CD4-positive, alpha-beta T cell (primary cell): ENCODE results near the gene ZNF354C. TPM values are rescaled to one million over a fixed set of nuclear protein-coding genes. Genes with fewer than 3 reads are reported as not detected.

ENCODE experiments used
- ATAC-seq: fragments of 200-7000 bp; cut with Tn5 transposase; one replicate; pipeline ENCODE4 v1.10.0; 2022; ENCODE audit warnings: mild to moderate bottlenecking; ENCODE audit not compliant: poor library complexity
- CTCF ChIA-PET: fragments of 350-600 bp; sonication (Branson Sonifier 250); formaldehyde crosslinking; loops from one replicate; lab custom pipeline; 2021; ENCODE audit warnings: antibody characterized with exemption, inconsistent platforms; lab: Charles Lee
- POLR2A ChIA-PET: fragments of 350-600 bp; sonication (Branson Sonifier 250); formaldehyde crosslinking; loops from one replicate; lab custom pipeline; 2021; ENCODE audit warnings: antibody characterized with exemption, inconsistent platforms; lab: Charles Lee
- DNase-seq, 14 experiments: peaks; one replicate each; pipeline ENCODE4 v3.0.0-alpha.2; 2013 to 2020; ENCODE audit warnings: mixed read lengths in 2 of 14
- H3K27ac ChIP-seq, 2 donors: one replicate each; pipeline versions ENCODE4 v1.5.1 to v1.7.0; 2013; ENCODE audit warnings: low read length in 2 of 2, low read depth in 1 of 2, mild to moderate bottlenecking in 1 of 2
- H3K27me3 ChIP-seq, 2 experiments: 1 replicate in 1 of 2; 2 replicates in 1 of 2; pipeline versions ENCODE4 v1.6.1 to v1.7.0; 2013; ENCODE audit warnings: low read length in 2 of 2, control low read depth in 1 of 2, mild to moderate bottlenecking in 1 of 2, moderate library complexity in 1 of 2; ENCODE audit not compliant: insufficient read depth in 2 of 2, control insufficient read depth in 1 of 2
- H3K36me3 ChIP-seq: one replicate; pipeline ENCODE4 v1.6.1; 2013; ENCODE audit warnings: low read length, control low read depth; ENCODE audit not compliant: insufficient read depth
- H3K4me1 ChIP-seq: one replicate; pipeline ENCODE4 v1.6.1; 2013; ENCODE audit warnings: low read length, control low read depth; ENCODE audit not compliant: insufficient read depth
- H3K4me3 ChIP-seq: one replicate; pipeline ENCODE4 v1.5.1; 2013; ENCODE audit warnings: mild to moderate bottlenecking, low read length, moderate library complexity
- H3K9me3 ChIP-seq, 2 experiments: 1 replicate in 1 of 2; 2 replicates in 1 of 2; pipeline versions ENCODE4 v1.6.1 to v1.7.0; 2013; ENCODE audit warnings: low read length in 2 of 2, mild to moderate bottlenecking in 2 of 2, control low read depth in 1 of 2, moderate library complexity in 1 of 2; ENCODE audit not compliant: control insufficient read depth in 1 of 2, insufficient read depth in 1 of 2
- H3K27ac Mint-ChIP-seq: one replicate; pipeline ENCODE4 v1.8.0; 2020; ENCODE audit warnings: mixed read lengths
- H3K27me3 Mint-ChIP-seq: one replicate; pipeline ENCODE4 v1.8.0; 2021; ENCODE audit warnings: mixed read lengths
- H3K36me3 Mint-ChIP-seq: one replicate; pipeline ENCODE4 v1.8.0; 2021; ENCODE audit warnings: low read depth, mixed read lengths
- H3K4me1 Mint-ChIP-seq: one replicate; pipeline ENCODE4 v1.8.0; 2021; ENCODE audit warnings: low read depth, mixed read lengths
- H3K4me3 Mint-ChIP-seq: one replicate; pipeline ENCODE4 v1.8.0; 2020; ENCODE audit warnings: mild to moderate bottlenecking, mixed read lengths
- H3K9me3 Mint-ChIP-seq: one replicate; pipeline ENCODE4 v1.8.0; 2020; ENCODE audit warnings: mixed read lengths
- intact Hi-C, 2 experiments: fragments of 100-400 bp; cut with DNase I in 1 of 2; cut with micrococcal nuclease in 1 of 2; formaldehyde crosslinking; loops; one replicate each; pipeline versions ENCODE4 v1.15.1 to v1.9.0; 2023 to 2025; cut with DNase I, micrococcal nuclease
- total RNA-seq, 174 experiments: library from RNA in 2 of 174; stranded (reverse) in 2 of 174; gene quantifications; one replicate each; pipeline ENCODE4 v1.2.3 and lab custom pipeline; 2021 to 2026
- TF ChIP-seq, protein P1 (sequence below): fragments of 200-600 bp; IDR thresholded peaks from one replicate; pipeline ENCODE4 v1.8.0; 2022; ENCODE audit warnings: antibody characterized with exemption, mild to moderate bottlenecking

Gene ZNF354C
- total RNA-seq, 2 experiments from 2014 or later: 2.5 to 2.9 TPM

DNA sequence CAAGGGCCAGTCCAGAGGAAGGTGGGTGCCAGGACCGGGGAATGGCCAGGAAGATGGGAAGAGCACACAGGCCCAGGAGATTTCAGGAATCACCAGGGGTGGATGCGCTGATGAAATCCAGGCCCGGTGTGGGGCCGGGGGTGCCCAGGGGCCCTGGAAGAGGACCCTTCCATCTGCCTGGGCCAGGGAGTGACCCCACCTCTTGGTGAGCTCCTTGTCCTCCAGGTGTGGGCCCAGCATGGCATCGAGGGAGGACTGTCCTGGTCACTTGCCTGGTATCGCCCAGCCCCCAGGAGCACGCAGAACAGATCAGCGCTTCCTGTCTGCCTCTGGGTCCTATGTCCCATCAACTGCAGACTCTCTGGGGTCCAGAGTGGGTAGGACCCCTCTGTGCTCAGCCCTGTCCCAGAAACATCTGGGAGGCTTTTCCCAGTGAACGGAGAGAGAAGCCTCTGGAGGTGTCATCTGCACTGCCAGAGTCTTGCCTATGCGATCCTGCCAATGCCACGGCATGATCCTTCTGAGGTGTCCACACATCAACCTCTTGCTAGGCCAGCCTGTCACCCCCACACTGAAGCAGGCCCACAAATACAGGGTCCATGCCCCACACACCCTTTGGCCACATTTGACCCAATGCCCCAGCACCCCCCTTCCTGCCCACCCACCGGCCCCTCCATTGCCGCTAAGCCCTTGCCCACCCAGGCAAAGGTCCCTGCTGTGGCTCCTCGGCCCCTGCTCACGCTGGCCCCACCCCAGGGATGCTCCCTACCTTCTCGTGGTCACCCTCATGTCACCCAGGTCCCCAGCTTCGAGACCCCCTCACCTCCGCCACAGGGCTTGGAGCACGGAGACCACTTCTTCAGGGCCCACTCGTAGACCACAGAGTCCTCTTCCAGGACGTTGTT is 67.2 kb downstream of the ZNF354C start:
- ATAC-seq (no peak), DNase-seq (no peak)
- H3K4me1 ChIP-seq: no peaks in the 10 kb centered on the region

DNA sequence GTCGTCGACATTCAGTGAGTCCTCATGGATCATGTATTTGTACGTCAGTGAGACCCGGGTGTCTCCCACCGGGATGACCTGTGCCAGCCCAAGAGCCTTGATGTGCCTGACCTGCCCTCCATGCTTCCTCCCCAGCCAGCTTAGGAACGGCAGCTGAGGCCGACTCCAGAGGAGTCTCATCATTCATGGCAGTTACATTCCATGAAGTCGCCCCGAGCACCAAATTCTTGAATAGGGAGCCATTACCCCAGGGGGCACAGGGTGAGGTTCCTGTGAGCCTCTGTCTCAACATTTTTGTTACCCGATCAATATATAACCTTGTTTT is 67.8 kb downstream of the ZNF354C start:
- ATAC-seq (no peak), DNase-seq (no peak)
- Mint-ChIP-seq H3K9me3 (no peaks in the 10 kb centered on the region), H3K4me3 (no peak overlapping the region), H3K36me3 (no peaks in the 10 kb centered on the region), H3K27ac (no peak overlapping the region), H3K4me1 (no peaks in the 10 kb centered on the region), H3K27me3 (no peaks in the 10 kb centered on the region)
- TF ChIP-seq, protein P1, sequence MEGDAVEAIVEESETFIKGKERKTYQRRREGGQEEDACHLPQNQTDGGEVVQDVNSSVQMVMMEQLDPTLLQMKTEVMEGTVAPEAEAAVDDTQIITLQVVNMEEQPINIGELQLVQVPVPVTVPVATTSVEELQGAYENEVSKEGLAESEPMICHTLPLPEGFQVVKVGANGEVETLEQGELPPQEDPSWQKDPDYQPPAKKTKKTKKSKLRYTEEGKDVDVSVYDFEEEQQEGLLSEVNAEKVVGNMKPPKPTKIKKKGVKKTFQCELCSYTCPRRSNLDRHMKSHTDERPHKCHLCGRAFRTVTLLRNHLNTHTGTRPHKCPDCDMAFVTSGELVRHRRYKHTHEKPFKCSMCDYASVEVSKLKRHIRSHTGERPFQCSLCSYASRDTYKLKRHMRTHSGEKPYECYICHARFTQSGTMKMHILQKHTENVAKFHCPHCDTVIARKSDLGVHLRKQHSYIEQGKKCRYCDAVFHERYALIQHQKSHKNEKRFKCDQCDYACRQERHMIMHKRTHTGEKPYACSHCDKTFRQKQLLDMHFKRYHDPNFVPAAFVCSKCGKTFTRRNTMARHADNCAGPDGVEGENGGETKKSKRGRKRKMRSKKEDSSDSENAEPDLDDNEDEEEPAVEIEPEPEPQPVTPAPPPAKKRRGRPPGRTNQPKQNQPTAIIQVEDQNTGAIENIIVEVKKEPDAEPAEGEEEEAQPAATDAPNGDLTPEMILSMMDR: no peak
- Histone ChIP-seq H3K36me3 (no peaks in the 10 kb centered on the region), H3K9me3 (peaks cover 0 to 57% of the 10 kb centered on the region in 2 experiments), H3K4me1 (no peaks in the 10 kb centered on the region), H3K27ac (no peak overlapping the region), H3K27me3 (no peaks in the 10 kb centered on the region), H3K4me3 (no peak overlapping the region)
- POLR2A ChIA-PET: no interaction called here
- intact Hi-C loops: no loop called here
- CTCF ChIA-PET: no interaction called here

More for the DNA sequence above, 67.2 kb downstream of the ZNF354C start:
- Mint-ChIP-seq H3K27me3 (no peaks in the 10 kb centered on the region), H3K4me1 (no peaks in the 10 kb centered on the region), H3K36me3 (no peaks in the 10 kb centered on the region), H3K9me3 (no peaks in the 10 kb centered on the region), H3K4me3 (no peak overlapping the region), H3K27ac (no peak overlapping the region)
- intact Hi-C loops: no loop called here
- Histone ChIP-seq H3K27ac (no peak overlapping the region), H3K9me3 (peaks cover 0 to 63% of the 10 kb centered on the region in 2 experiments), H3K4me3 (no peak overlapping the region), H3K36me3 (no peaks in the 10 kb centered on the region), H3K27me3 (no peaks in the 10 kb centered on the region)
- CTCF ChIA-PET: no interaction called here
- TF ChIP-seq, protein P1: no peak
- POLR2A ChIA-PET: no interaction called here

DNA sequence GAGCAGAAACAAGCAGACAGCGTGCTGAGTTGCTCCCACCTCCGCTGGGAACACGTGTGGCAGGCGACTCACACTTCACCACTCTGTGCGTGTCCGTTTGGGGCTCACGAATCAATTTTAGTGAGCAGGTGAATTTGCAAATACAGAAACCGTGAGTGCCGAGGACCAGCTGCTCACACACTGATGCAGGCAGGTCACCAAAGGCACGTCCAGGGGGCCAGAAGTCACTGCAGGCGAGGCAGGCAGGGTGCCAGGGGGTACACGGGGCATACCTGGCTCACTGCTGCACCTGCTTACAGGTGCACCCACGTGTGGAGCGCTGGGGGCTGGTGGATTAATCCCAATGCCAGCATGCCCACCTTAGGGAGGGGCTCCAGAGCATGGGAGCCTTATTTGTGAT is 68.8 kb downstream of the ZNF354C start:
- DNase-seq (peak in 1 of 14 experiments; percentile 19), ATAC-seq (no peak)
- peaks cover 0 to 52% of the 10 kb centered on the region in 2 experiments for H3K9me3 ChIP-seq
- H3K4me3 ChIP-seq: no peak overlapping the region
- H3K4me1 ChIP-seq: no peaks in the 10 kb centered on the region
- H3K27me3 ChIP-seq: no peaks in the 10 kb centered on the region
- H3K27ac ChIP-seq: no peak overlapping the region
- TF ChIP-seq, protein P1: no peak
- CTCF ChIA-PET: no interaction called here
- Mint-ChIP-seq H3K9me3 (no peaks in the 10 kb centered on the region), H3K4me1 (no peaks in the 10 kb centered on the region), H3K4me3 (no peak overlapping the region), H3K36me3 (no peaks in the 10 kb centered on the region), H3K27me3 (no peaks in the 10 kb centered on the region), H3K27ac (no peak overlapping the region)
- POLR2A ChIA-PET: no interaction called here
- H3K36me3 ChIP-seq: no peaks in the 10 kb centered on the region
- intact Hi-C loops: no loop called here
